Choroid plexus epithelial cell (primary cell): Measurements from ENCODE around the gene VSX1.
A peak's percentile ranks its signal among the peaks of the same experiment; 100 is the strongest.

Experiments
- DNase-seq: peaks from one replicate; pipeline ENCODE4 v3.0.0-alpha.2; 2010; ENCODE audit warnings: low read depth
- H3K4me3 ChIP-seq: 2 replicates; pipeline ENCODE4 v1.5.1; 2011; ENCODE audit warnings: low read depth, mild to moderate bottlenecking, control low read depth, low read length, moderate library complexity
- TF ChIP-seq, protein P1 (sequence below): conservative IDR thresholded peaks from 2 replicates; pipeline ENCODE4 v1.5.1; 2011; ENCODE audit warnings: low read depth, mild to moderate bottlenecking, control low read depth, inconsistent platforms, low read length, moderate library complexity

The VSX1 gene

DNA sequence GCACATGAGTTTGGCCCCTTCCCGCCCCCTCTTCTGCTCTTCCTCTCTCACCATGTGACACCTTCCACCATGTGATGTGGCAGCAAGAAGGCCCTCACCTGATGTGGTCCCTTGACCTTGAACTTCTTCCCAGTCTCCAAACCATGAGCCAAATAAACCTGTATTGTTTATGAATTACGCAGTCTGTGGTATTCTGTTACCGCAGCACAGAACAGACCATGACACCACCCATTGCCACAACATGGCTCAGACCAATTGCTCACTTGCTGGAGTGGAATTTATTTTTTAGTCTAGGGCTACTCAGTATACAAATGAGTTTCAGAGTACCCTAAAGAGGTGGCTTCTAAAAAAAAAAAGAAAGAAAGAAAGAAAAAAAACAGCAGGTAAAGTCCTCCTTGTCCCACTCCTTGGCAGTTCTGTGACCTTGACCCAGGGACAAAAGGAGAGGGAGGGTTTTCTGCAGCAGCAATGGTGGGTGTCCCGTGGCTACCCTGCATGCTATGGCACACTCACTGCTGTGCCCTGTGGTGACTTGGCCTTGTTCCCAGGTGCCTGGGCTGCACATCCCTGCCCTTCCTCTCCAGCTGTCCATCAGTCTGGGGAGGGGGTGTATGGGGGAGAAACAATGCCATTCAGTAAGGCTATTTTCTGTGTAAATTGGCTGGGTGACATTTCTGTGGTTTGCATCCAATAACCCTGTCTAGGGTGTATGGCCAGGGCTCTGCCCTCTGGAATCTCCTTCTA is 5.4 kb upstream of the VSX1 start:
- H3K4me3 ChIP-seq, result no peak overlapping the region
- DNase-seq, result no peak
- TF ChIP-seq, protein P1, sequence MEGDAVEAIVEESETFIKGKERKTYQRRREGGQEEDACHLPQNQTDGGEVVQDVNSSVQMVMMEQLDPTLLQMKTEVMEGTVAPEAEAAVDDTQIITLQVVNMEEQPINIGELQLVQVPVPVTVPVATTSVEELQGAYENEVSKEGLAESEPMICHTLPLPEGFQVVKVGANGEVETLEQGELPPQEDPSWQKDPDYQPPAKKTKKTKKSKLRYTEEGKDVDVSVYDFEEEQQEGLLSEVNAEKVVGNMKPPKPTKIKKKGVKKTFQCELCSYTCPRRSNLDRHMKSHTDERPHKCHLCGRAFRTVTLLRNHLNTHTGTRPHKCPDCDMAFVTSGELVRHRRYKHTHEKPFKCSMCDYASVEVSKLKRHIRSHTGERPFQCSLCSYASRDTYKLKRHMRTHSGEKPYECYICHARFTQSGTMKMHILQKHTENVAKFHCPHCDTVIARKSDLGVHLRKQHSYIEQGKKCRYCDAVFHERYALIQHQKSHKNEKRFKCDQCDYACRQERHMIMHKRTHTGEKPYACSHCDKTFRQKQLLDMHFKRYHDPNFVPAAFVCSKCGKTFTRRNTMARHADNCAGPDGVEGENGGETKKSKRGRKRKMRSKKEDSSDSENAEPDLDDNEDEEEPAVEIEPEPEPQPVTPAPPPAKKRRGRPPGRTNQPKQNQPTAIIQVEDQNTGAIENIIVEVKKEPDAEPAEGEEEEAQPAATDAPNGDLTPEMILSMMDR, result no peak

- no peak for DNase-seq
- H3K4me3 ChIP-seq, result no peak overlapping the region
- TF ChIP-seq, protein P1, result no peak
Measured at GRCh38 chr20:25085756-25086495, 4.0 kb upstream of the VSX1 start.

- no peak overlapping the region for H3K4me3 ChIP-seq
- TF ChIP-seq, protein P1, result no peak
- no peak for DNase-seq
Measured at GRCh38 chr20:25084626-25085187, 2.8 kb upstream of the VSX1 start.

DNA sequence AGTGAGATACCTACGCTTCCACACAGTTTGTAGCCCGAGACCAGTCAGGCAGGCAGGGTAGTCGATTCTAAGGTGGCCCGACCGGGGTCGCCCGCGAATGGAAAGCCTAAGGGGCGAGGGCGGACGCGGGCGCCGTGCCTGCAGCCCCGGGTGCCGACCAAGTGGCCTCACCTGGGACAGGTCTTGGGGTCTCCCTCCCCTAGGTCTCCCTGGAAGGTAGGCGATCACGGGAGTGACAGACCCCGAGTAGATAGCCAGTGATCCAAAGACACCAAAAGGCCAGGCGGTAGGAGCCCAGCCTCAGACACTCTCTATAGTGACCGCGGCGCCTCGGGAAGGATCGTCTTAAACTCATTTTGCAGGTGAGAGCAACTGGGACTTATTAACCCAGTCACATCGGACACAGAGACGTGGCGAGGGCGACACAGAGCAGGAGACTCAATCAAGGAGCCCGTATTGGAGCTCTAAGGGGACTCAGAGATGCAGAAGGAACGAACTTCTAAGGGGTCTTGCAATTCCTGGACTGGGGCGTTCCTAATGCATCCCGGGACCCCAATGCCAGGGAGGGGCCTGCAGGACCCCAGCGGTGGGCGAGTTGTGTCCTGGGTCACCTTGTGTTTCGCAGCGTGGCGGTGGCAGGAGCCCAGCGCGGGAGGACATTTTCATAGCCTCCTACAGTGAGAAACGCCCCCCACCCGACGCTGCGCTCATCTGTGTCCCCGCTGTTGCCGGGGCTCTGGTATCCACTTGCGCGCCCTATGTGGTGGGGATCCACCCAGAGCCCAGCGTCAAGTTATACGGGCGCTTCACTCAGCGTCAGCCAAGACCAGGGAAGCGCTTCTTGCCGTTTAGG is 2.1 kb upstream of the VSX1 start:
- H3K4me3 ChIP-seq, result no peak overlapping the region
- TF ChIP-seq, protein P1, result peak; percentile 55
- no peak for DNase-seq

DNA sequence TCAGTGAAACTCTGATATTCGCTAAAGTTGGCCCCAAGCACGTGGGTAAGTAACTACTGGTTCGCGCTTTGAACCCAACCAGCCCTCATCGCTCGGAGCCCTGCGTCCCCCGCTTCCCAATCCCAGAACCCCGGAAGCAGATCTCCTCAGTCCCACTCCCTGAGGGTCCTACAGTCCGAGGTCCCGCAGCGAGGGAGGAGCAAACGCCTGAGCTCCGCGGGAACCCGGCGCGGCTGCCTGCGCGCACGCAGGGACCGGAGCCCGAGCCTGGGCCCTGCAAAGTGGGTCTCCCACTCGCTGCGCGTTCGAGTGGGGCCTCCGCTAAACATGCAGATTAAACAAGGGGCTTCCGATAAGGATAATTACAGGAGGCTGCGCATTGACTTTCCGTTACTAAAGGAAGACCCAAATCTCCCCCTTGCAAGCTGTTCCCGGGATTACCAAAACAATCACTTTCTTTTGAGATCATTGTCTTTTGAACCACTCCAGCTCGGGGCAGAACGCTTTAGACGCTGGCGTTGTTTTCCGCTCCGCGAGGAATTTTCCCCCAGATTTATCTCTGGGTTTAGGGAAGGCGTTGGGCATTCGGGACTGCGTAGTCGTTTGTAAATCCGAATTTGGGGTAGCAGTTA is 1.3 kb upstream of the VSX1 start:
- no peak for DNase-seq
- H3K4me3 ChIP-seq, result no peak overlapping the region
- TF ChIP-seq, protein P1, result no peak

DNA sequence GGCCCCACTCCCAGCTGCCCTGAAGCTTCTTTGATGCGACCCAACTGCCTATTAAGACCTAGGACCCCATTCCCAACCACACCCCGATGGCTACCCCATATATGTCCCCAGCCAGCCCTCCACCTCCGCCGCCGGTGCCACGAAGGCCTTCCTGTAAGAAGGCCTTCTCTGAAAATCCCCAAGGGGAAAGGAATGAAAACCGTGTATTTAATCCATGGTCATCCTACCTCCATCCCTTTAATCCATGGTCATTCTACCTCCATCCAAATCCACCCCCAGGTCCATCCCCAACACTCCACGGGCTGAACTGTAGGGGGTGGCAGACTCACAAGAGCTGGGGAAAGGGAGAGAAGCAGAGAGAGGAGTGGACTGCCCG is 545 bp upstream of the VSX1 start:
- DNase-seq, result no peak
- TF ChIP-seq, protein P1, result peak; percentile 22
- H3K4me3 ChIP-seq, result no peak overlapping the region
